ENCODE results near the gene TPST1.

DNA sequence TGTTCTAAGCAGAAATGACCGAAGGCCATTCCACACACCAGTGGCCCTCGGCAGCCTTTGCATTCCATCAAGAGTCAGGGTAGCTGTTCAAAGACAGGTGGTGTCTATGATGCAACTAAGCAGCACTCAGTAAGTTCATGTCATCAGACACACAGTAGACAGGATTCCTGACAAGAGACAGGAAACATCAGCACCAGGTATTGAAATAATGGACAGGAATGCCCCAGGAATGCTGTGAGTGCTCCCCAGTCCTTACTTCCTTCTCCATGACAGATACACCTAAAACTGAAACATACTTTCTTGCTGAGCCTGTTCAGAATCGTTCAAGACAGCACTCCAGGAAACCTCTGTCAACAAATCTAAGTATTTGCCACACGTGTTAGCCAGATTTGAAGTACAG lies 204.4 kb downstream of the TPST1 start:
- no peak for TF ChIP-seq EZH2phosphoT487 (IDR thresholded peaks at IDR 0.05; ENCODE audit: low read depth)
- TF ChIP-seq, protein P1, sequence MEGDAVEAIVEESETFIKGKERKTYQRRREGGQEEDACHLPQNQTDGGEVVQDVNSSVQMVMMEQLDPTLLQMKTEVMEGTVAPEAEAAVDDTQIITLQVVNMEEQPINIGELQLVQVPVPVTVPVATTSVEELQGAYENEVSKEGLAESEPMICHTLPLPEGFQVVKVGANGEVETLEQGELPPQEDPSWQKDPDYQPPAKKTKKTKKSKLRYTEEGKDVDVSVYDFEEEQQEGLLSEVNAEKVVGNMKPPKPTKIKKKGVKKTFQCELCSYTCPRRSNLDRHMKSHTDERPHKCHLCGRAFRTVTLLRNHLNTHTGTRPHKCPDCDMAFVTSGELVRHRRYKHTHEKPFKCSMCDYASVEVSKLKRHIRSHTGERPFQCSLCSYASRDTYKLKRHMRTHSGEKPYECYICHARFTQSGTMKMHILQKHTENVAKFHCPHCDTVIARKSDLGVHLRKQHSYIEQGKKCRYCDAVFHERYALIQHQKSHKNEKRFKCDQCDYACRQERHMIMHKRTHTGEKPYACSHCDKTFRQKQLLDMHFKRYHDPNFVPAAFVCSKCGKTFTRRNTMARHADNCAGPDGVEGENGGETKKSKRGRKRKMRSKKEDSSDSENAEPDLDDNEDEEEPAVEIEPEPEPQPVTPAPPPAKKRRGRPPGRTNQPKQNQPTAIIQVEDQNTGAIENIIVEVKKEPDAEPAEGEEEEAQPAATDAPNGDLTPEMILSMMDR (IDR thresholded peaks at IDR 0.05; ENCODE audit: low read depth, low read length): no peak
